Loucy (cell line): ENCODE results near the gene TMEM244.

Source experiments
- H2AFZ ChIP-seq: fragments of 200-600 bp; sonication (generic); 2 replicates; pipeline ENCODE4 v1.6.0; 2016; ENCODE audit warnings: antibody characterized with exemption, mild to moderate bottlenecking, low read length, moderate library complexity
- H3F3A ChIP-seq: fragments of 200-600 bp; 2 replicates; pipeline ENCODE4 v1.6.0; 2016; ENCODE audit warnings: antibody characterized with exemption, low read depth, mild to moderate bottlenecking
- H3K27me3 ChIP-seq: fragments of 200-600 bp; sonication (generic); 2 replicates; pipeline ENCODE4 v1.6.1; 2014; ENCODE audit warnings: low read length, mild to moderate bottlenecking; ENCODE audit not compliant: insufficient read depth, poor library complexity, severe bottlenecking
- H3K36me3 ChIP-seq: fragments of 200-600 bp; sonication (generic); 2 replicates; pipeline ENCODE4 v1.6.1; 2016; ENCODE audit warnings: low read length; ENCODE audit not compliant: insufficient read depth
- H3K4me1 ChIP-seq: fragments of 200-600 bp; sonication (generic); 2 replicates; pipeline ENCODE4 v1.5.1; 2014; ENCODE audit warnings: low read length, mild to moderate bottlenecking; ENCODE audit not compliant: insufficient read depth, poor library complexity, severe bottlenecking
- H3K4me2 ChIP-seq: fragments of 200-600 bp; sonication (generic); 2 replicates; pipeline ENCODE4 v1.6.0; 2014; ENCODE audit warnings: antibody characterized with exemption, low read length, low read depth, mild to moderate bottlenecking; ENCODE audit not compliant: poor library complexity, severe bottlenecking
- H3K4me3 ChIP-seq: fragments of 200-600 bp; sonication (generic); 2 replicates; pipeline ENCODE4 v1.5.1; 2014; ENCODE audit warnings: low read length, mild to moderate bottlenecking, mixed read lengths; ENCODE audit not compliant: poor library complexity, severe bottlenecking
- H3K79me2 ChIP-seq: fragments of 200-600 bp; sonication (generic); 2 replicates; pipeline ENCODE4 v1.6.1; 2014; ENCODE audit warnings: low read length; ENCODE audit not compliant: insufficient read depth
- H3K9ac ChIP-seq: fragments of 200-600 bp; sonication (generic); 2 replicates; pipeline ENCODE4 v1.6.0; 2014; ENCODE audit warnings: mild to moderate bottlenecking, low read depth, low read length, moderate library complexity; ENCODE audit not compliant: poor library complexity, severe bottlenecking
- H3K9me2 ChIP-seq: fragments of 200-600 bp; sonication (generic); replicated peaks from 2 replicates; pipeline ENCODE4 v1.6.1; 2016; ENCODE audit warnings: low read depth, low read length, mixed read lengths
- H3K9me3 ChIP-seq: fragments of 200-600 bp; sonication (generic); 2 replicates; pipeline ENCODE4 v1.6.1; 2014; ENCODE audit warnings: mild to moderate bottlenecking, antibody characterized with exemption, low read length, low read depth; ENCODE audit not compliant: insufficient read depth
- H4K20me1 ChIP-seq: fragments of 200-600 bp; sonication (generic); 2 replicates; pipeline ENCODE4 v1.6.0; 2014; ENCODE audit warnings: antibody characterized with exemption, low read length, mild to moderate bottlenecking; ENCODE audit not compliant: insufficient read depth, poor library complexity, severe bottlenecking
- CTCF ChIP-seq: fragments of 200-600 bp; sonication (generic); conservative IDR thresholded peaks from 2 replicates; pipeline ENCODE4 v1.5.1; 2014; ENCODE audit warnings: mild to moderate bottlenecking, antibody characterized with exemption, low read length
- EZH2phosphoT487 ChIP-seq: fragments of 200-600 bp; IDR thresholded peaks from 2 replicates; pipeline ENCODE4 v1.6.1; 2018; ENCODE audit warnings: antibody characterized with exemption, mild to moderate bottlenecking, moderate library complexity, borderline replicate concordance

The TMEM244 gene

GRCh38 chr6:129846761-129847160 lies 14.4 kb downstream of the TMEM244 start:
- TF ChIP-seq CTCF = no peak
- no peak for TF ChIP-seq EZH2phosphoT487
- no peaks in the 10 kb centered on the region for H3K36me3 ChIP-seq
- no peaks in the 10 kb centered on the region for H3K9me2 ChIP-seq
- no peak overlapping the region for H3K4me2 ChIP-seq
- no peak overlapping the region for H3K9ac ChIP-seq
- H3F3A ChIP-seq = no peaks in the 10 kb centered on the region
- H2AFZ ChIP-seq = no peak overlapping the region
- H3K9me3 ChIP-seq = no peaks in the 10 kb centered on the region
- no peaks in the 10 kb centered on the region for H3K79me2 ChIP-seq
- H4K20me1 ChIP-seq = no peaks in the 10 kb centered on the region
- H3K4me1 ChIP-seq = no peaks in the 10 kb centered on the region
- no peaks in the 10 kb centered on the region for H3K27me3 ChIP-seq
- H3K4me3 ChIP-seq = no peak overlapping the region

GRCh38 chr6:129845696-129846095 lies 15.4 kb downstream of the TMEM244 start:
- no peak overlapping the region for H3K9ac ChIP-seq
- no peaks in the 10 kb centered on the region for H4K20me1 ChIP-seq

GRCh38 chr6:129844118-129844891 lies 16.8 kb downstream of the TMEM244 start:
- Histone ChIP-seq H3K4me1 (no peaks in the 10 kb centered on the region), H3F3A (no peaks in the 10 kb centered on the region), H3K9me3 (no peaks in the 10 kb centered on the region), H4K20me1 (no peaks in the 10 kb centered on the region), H3K9me2 (no peaks in the 10 kb centered on the region), H2AFZ (no peak overlapping the region), H3K79me2 (no peaks in the 10 kb centered on the region), H3K36me3 (no peaks in the 10 kb centered on the region), H3K4me3 (no peak overlapping the region), H3K4me2 (no peak overlapping the region), H3K9ac (no peak overlapping the region), H3K27me3 (no peaks in the 10 kb centered on the region)
- no peak for TF ChIP-seq CTCF
- no peak for TF ChIP-seq EZH2phosphoT487

More at GRCh38 chr6:129845696-129846095, 15.4 kb downstream of the TMEM244 start:
- Histone ChIP-seq H3K9me3 (no peaks in the 10 kb centered on the region), H3K36me3 (no peaks in the 10 kb centered on the region), H3K9me2 (no peaks in the 10 kb centered on the region), H3K4me1 (no peaks in the 10 kb centered on the region), H2AFZ (no peak overlapping the region), H3F3A (no peaks in the 10 kb centered on the region), H3K4me2 (no peak overlapping the region), H3K79me2 (no peaks in the 10 kb centered on the region), H3K4me3 (no peak overlapping the region), H3K27me3 (no peaks in the 10 kb centered on the region)
- TF ChIP-seq EZH2phosphoT487 (no peak), CTCF (no peak)
